Progenitor cell of endocrine pancreas (in vitro differentiated cells): Measurements from ENCODE around the gene MS4A10. TPM values are rescaled to one million over a fixed set of nuclear protein-coding genes. Genes with fewer than 3 reads are reported as not detected.

Source experiments
- DNase-seq: peaks from one replicate; pipeline ENCODE4 v3.0.0; 2021; ENCODE audit warnings: low spot score; ENCODE audit not compliant: unreplicated experiment
- H3K27ac Mint-ChIP-seq: 2 replicates; pipeline ENCODE4 v1.8.0; 2021; ENCODE audit warnings: mild to moderate bottlenecking, moderate library complexity, mixed read lengths
- H3K27me3 Mint-ChIP-seq: 2 replicates; pipeline ENCODE4 v1.8.0; 2021; ENCODE audit warnings: mixed read lengths
- H3K36me3 Mint-ChIP-seq: 2 replicates; pipeline ENCODE4 v1.8.0; 2022; ENCODE audit warnings: mixed read lengths; ENCODE audit not compliant: insufficient read depth
- H3K4me1 Mint-ChIP-seq: 2 replicates; pipeline ENCODE4 v1.8.0; 2021; ENCODE audit warnings: low read depth, mixed read lengths
- H3K4me3 Mint-ChIP-seq: 2 replicates; pipeline ENCODE4 v1.8.0; 2021; ENCODE audit warnings: low read depth, mild to moderate bottlenecking, moderate library complexity, mixed read lengths
- H3K9me3 Mint-ChIP-seq: 2 replicates; pipeline ENCODE4 v1.8.0; 2021; ENCODE audit warnings: low read depth, mixed read lengths
- CTCF ChIP-seq: fragments of 200-600 bp; sonication (generic); IDR thresholded peaks from one replicate; pipeline ENCODE4 v1.5.0; 2021; ENCODE audit warnings: antibody characterized with exemption, mild to moderate bottlenecking; ENCODE audit not compliant: unreplicated experiment
- total RNA-seq: library from RNA; stranded (reverse); gene quantifications from 2 replicates; pipeline ENCODE4 v1.2.1, GENCODE V29; 2021

The MS4A10 gene
- total RNA-seq, 1 donor from 2014 or later: not detected

- peaks cover 3% of the 10 kb centered on the region for H3K9me3 Mint-ChIP-seq
- H3K36me3 Mint-ChIP-seq: no peaks in the 10 kb centered on the region
- H3K27ac Mint-ChIP-seq: no peak overlapping the region
- no peak for DNase-seq
- peaks cover 8% of the 10 kb centered on the region for H3K4me1 Mint-ChIP-seq
- H3K27me3 Mint-ChIP-seq: peaks cover 7% of the 10 kb centered on the region
- H3K4me3 Mint-ChIP-seq: no peak overlapping the region
- TF ChIP-seq CTCF: no peak
Measured at GRCh38 chr11:60761436-60762190, 23.5 kb upstream of the MS4A10 start.

- TF ChIP-seq CTCF: peak; percentile 60
- no peak overlapping the region for H3K4me3 Mint-ChIP-seq
- peaks cover 11% of the 10 kb centered on the region for H3K27me3 Mint-ChIP-seq
- no peak for DNase-seq
- no peaks in the 10 kb centered on the region for H3K36me3 Mint-ChIP-seq
- H3K4me1 Mint-ChIP-seq: peaks cover 8% of the 10 kb centered on the region
- no peak overlapping the region for H3K27ac Mint-ChIP-seq
- no peaks in the 10 kb centered on the region for H3K9me3 Mint-ChIP-seq
Measured at GRCh38 chr11:60762851-60763691, 22.1 kb upstream of the MS4A10 start.

- Mint-ChIP-seq H3K4me3 (no peak overlapping the region), H3K36me3 (no peaks in the 10 kb centered on the region), H3K27ac (no peak overlapping the region), H3K9me3 (no peaks in the 10 kb centered on the region), H3K4me1 (peaks cover 8% of the 10 kb centered on the region), H3K27me3 (peaks cover 18% of the 10 kb centered on the region)
- no peak for TF ChIP-seq CTCF
- no peak for DNase-seq
Measured at GRCh38 chr11:60763692-60764369, 21.3 kb upstream of the MS4A10 start.

GRCh38 chr11:60764879-60765278 lies 20.3 kb upstream of the MS4A10 start:
- no peak for DNase-seq
- Mint-ChIP-seq H3K4me1 (peaks cover 5% of the 10 kb centered on the region), H3K4me3 (no peak overlapping the region), H3K27me3 (peaks cover 16% of the 10 kb centered on the region), H3K27ac (no peak overlapping the region), H3K9me3 (no peaks in the 10 kb centered on the region), H3K36me3 (no peaks in the 10 kb centered on the region)
- TF ChIP-seq CTCF: no peak

GRCh38 chr11:60765355-60765754 lies 19.8 kb upstream of the MS4A10 start:
- no peaks in the 10 kb centered on the region for H3K9me3 Mint-ChIP-seq
- no peak overlapping the region for H3K27ac Mint-ChIP-seq
- H3K4me3 Mint-ChIP-seq: no peak overlapping the region
- peaks cover 14% of the 10 kb centered on the region for H3K27me3 Mint-ChIP-seq
- no peak for DNase-seq
- no peaks in the 10 kb centered on the region for H3K36me3 Mint-ChIP-seq
- H3K4me1 Mint-ChIP-seq: peaks cover 3% of the 10 kb centered on the region
- no peak for TF ChIP-seq CTCF
